Uterus (tissue), 2 donors: ENCODE results near the gene HOXD12.

ENCODE experiments used
- POLR2A ChIP-seq, 2 donors: fragments of 450-650 bp; IDR thresholded peaks; one replicate each; pipeline ENCODE4 v1.6.1; 2016; ENCODE audit warnings: antibody characterized with exemption in 2 of 2, mild to moderate bottlenecking in 1 of 2, moderate library complexity in 1 of 2
- TF ChIP-seq, protein P1 (sequence below), 4 experiments: fragments of 200-600 bp in 2 of 4; fragments of 450-650 bp in 2 of 4; sonication (generic) in 2 of 4; IDR thresholded peaks; one replicate each; pipeline ENCODE4 v1.5.1; 2016 to 2019; ENCODE audit warnings: antibody characterized with exemption in 4 of 4, mild to moderate bottlenecking in 2 of 4, moderate library complexity in 1 of 4

DNA sequence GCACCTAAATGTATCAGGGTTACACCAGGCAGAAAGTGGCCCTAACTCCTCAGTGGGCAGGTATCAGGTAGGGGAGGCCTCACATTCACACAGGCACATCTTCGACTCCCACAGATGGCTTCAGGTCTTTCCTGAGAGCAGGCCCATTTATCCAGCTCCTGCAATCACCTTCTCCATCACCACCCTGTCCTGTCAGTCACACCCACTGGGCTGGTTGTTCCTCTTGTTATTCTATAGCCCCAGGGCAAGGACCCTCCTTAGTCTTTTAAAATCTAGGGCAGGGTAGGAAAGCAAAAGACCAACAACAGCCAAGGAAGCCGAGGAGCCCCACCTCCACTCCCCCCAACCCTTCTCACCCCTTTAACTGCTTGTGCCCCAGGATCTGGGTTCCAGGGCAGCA lies 42.7 kb downstream of the HOXD12 start:
- TF ChIP-seq, protein P1, sequence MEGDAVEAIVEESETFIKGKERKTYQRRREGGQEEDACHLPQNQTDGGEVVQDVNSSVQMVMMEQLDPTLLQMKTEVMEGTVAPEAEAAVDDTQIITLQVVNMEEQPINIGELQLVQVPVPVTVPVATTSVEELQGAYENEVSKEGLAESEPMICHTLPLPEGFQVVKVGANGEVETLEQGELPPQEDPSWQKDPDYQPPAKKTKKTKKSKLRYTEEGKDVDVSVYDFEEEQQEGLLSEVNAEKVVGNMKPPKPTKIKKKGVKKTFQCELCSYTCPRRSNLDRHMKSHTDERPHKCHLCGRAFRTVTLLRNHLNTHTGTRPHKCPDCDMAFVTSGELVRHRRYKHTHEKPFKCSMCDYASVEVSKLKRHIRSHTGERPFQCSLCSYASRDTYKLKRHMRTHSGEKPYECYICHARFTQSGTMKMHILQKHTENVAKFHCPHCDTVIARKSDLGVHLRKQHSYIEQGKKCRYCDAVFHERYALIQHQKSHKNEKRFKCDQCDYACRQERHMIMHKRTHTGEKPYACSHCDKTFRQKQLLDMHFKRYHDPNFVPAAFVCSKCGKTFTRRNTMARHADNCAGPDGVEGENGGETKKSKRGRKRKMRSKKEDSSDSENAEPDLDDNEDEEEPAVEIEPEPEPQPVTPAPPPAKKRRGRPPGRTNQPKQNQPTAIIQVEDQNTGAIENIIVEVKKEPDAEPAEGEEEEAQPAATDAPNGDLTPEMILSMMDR (IDR thresholded peaks at IDR 0.05) = no peak
- TF ChIP-seq POLR2A (IDR thresholded peaks at IDR 0.05) = no peak
